T-helper 1 cell (primary cell): Measurements from ENCODE around the gene UQCRC1.

Source experiments
- DNase-seq, 5 donors: peaks; one replicate each; pipeline ENCODE4 v3.0.0-alpha.2; 2012 to 2020

Gene UQCRC1

DNA sequence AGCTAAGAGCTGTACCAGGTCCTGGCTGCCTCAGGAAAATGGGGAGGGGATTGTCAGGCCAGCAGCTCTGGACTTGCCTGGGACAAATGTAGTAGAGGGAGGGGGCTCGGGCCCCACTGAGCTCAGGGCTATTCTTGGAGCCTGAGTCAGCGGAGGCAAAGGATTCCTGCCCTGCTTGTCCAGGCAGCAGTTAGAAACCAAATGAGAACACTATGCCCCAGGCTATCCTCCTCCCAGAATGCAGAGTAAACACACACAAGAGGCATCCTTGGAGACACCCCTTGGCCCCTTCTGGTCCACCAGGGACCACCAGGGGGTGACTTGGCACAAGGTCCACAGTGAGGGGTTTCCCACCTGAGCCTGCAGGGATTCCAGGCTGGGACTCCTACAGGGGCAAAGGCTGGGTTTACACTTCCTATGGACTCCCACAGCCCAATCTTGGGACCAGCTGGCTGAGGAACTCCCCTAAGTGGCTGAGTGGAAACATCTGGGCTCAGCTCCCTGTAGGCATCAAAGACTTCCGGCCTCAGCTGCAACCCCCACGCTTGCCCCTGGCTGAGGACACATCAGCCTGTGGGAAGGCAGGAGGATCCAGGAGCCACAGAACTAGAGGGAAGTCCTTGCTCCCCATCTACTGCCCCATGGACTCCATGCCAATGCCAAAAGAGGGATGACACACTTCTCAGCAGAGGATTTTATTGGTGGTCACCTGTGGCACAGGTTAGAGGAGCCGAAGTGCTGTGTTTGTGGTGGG, 10.9 kb downstream of the UQCRC1 start:
- DNase-seq = no peak

DNA sequence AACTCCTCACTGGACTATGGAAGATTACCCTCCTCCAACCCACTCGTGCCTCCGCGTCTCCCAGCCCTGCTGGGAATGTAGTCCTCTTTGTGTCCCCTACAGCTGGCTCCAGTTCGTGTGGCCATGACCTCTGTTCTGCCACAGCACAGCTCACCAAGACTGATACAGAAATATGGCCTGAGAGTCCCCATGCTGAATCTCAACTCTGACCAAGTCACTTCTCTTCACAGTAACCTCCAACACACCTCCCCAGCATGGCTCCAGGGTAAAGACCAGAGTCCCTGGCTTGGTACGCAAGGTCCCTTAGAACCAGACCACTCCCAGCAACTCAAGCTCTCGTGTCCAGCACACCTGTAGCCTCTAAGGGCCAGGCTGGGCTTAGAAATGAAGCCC, 12.0 kb downstream of the UQCRC1 start:
- no peak for DNase-seq

DNA sequence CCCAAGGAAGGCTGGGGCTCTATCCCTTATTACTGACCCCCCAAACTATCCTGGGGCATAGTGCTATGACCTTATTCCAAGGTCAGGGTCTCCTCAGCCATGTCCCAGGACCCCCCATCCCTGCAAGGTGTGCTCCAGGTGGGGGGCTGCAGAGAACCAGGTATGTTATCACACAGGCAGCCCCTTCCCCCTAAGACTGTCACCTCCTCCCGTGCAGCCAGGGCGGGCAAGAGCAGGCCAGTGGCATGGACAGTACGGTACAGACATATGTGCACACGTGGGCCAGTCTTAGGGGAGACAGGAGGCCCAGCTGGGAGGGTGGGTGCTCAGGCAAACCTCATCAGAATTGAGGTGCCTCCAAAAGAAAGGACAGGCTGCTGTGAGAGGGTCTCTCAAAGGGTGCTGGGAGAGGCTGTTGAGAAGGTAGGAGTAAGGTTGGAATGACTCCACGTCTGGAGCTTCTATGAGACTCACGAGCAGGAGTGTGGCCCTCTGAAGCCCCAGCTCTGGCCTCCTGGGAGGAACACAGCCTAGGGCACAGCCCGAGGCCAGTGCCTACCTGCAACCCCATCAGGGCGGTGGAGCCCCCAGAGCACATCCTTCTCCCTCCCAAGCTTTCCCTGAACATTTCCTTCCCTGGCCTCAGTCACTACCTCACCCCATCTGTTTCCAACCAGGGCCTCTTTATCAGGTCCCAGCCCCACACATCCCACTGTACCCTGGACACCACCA, 12.6 kb downstream of the UQCRC1 start:
- no peak for DNase-seq

DNA sequence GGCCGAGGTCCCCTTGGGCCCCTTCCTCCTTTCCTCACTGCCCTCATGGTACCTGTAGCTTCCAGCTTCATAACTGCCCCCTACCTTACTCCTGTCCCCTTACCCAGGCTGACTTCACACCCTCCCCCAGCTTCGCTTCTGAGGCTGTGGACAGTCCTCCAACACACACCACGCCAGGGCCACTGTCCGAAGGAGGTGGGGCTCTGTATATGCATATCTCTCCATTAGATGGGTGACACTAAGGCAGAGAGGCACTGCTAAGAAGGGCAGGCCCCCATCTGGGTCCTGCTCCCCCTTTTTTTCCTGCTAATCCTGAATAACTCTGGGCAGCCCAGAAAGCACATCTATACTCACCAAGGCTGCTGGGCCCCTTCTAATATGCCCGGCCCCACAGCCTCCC, 13.3 kb downstream of the UQCRC1 start:
- no peak for DNase-seq

DNA sequence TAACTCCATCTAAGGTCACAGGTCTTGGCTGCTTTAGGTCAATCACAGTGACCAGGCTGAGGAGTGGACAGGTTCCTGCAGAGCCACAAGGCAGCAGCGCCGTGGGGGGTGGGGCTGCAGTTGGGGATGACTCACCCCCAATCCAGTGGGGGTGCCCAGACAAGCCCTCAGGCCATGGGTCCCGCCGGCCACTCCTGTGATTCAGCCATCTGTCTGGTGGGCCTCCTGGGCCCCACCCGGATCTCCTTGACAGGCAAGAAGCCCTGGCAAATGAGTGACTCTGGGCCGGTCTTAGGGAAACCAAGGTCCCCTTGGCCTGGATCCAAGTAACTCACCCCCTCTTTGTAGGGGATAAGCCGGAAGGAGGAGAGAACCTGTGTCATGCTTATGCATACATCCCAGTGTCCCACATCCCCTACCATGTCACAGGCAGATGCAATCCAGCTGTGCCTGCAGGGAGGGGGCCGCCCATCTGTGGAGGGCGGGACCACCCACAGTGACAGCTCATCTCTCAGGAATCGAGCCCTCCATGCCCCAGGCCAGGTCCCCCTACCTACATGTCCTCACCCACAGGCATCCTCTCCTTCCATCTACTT, 13.8 kb downstream of the UQCRC1 start:
- no peak for DNase-seq

DNA sequence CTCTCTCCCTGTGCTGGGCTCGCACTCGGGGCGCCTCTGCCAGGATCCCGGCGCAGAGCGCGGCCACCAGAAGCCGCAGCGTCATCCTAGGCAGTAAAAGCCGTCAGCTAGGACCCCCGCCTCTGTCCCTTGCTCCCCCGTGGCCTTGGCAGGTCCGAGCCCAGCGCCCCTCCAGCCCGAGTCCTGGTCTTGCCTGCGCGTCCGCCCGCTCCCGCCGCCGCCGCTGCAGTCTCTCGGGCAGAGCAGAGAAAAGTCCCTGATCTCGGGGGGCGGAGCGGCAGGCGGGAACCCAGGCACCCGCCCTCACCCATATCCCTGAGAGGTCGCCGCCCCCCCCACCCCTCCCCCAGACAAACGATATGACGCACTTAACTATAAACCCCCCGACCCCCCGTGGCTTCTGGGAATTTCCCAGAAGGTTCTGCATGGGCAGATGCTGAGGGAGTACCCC, 14.3 kb downstream of the UQCRC1 start, which contains the start of gene COL7A1:
Gene COL7A1 (minus strand): TSS at position 255 of the 451 bp plus-strand sequence. CDS start 170 bp downstream, at position 85.
- DNase-seq = no peak

DNA sequence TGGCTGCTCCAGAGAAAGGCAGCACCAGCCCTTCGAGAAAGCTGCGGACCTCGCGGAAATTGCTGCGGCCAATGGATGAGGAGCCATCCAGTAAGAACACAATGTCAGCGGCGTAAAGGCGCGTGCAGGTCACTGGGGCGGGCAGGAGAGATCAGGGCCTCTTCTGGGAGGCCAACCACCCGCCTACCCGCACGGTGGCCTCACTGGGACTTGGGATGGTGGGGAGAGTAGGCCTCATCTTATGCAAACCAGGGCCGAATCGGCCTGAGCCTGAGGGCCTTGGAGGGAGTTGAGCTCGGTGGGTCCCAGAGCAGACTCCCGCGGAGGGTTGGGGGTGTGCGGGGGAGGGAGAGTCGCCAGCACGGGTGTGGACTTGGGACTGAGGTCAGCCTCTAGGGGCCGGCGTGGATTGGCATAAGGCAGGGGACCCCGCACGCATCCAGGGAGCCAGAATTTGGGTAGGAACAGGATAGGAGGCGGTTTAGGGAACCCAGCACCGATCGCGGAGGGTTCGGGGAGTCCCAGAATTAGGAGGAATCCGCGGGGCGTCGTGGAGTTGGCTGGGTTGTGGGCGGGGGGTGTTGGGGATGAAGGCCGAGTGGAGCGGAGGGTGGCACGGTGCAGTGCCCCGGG, 14.9 kb downstream of the UQCRC1 start:
- no peak for DNase-seq

DNA sequence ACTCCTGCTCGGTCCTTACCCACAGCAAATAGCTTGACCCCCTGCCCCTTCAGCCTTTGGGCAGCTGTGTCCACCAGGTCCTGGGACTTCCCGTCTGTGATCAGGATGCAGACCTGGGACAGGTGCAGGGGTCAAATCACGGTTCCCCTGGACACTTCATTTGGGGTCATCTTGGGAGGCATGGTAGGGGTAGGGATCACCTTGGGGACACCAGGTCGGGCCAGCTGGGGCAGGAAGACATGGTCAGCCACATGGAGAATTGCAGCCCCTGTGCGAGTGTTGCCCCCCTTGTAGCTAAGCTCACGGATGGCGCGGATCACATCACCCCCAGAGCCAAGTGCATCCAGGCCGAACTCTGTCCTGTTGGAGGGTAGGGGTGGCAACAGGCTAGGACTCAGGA, 16.1 kb downstream of the UQCRC1 start:
- no peak for DNase-seq

DNA sequence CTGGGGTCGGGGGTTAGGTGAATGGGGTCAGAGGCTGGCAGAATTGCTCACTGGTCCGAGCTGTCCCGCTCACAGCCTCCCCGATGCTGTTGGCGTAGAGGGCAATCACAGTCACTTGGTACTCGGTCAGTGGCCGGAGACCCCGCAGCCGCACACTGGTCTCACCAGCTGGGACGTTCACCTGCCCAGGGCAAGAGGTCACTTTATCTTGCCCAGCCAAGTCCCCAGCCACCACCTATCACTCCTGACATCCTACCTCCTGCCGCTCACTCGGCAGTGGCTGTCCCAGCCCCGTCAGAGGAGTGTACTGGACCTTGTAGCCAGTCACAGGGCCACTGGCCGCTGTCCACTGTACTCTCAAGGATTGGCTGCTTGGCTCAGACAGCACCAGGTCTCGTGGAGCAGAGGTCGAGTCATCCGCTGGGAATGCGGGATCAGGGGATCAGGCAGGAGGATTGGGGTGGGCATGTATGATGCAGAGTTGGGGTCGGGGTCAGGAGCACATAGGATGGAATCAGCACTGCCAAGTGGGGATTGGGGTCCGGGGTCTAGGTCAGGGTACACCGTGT, 16.8 kb downstream of the UQCRC1 start:
- no peak for DNase-seq

DNA sequence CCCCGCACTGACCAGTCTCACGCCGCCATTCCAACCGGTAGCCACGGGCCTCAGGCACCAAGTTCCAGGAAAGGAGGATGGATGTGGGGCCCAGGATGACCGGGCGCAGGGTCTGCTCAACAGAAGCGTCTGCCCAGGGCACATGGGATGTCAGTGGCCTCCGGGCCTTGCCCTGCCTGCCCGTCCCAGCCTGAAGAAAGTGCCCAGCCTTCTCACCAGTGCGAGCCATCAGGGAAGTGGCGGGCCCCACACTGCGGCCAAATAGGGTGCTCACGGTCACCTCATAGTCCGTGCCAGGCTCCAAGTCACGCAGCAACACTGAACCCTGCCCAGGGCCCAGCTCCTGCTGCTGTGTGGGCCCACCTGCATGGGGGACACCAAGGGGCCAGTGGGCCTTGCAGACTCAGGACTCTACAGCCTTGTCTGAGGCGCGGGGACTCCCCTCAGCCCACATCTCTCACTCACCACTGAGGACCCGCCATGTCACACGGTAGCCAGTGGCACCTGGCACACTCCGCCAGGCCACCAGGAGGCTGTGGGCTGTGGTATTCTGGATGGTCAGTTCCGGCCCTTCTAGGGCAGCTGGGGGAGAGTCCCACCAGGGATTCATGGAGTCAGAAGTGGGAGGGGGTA, 17.4 kb downstream of the UQCRC1 start:
- no peak for DNase-seq

DNA sequence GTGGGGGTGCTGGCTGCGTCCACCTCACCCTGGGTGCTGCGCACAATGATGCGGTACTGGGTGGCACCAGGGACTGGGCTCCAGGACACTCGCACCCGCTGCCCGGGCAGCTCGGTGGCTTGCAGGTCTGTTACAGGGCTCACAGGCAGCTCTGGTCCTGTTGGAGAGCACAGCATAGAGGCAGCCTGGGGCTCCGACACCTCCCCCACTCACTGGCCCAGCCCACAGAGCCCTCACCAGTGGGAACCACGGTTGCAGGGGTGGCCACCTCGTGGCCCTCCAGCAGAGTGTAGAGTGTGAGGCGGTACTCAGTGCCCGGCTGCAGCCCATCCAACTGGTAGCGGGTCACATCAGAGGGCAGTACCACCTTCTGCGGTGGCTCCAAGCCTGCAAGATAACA, 18.0 kb downstream of the UQCRC1 start:
- no peak for DNase-seq

DNA sequence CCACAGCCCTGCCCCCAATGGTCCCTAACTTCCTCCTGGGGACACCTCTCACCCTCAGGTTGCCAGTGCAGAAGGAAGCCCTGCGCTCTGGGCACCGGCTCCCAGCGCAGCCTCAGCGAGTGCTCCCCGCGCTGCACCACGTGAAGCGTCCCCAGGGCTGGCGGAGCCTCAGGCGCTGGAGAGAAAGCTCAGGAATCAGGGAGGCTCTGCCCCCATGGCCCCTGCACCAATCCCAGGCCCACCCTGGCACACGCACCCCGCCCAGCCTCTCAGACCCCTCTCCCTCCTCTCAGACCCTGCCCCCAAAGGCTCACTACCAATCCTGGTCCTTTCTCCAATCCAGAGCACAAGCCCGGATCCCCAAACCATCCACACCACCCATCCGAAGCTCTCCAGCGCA, 21.2 kb downstream of the UQCRC1 start:
- DNase-seq = no peak

DNA sequence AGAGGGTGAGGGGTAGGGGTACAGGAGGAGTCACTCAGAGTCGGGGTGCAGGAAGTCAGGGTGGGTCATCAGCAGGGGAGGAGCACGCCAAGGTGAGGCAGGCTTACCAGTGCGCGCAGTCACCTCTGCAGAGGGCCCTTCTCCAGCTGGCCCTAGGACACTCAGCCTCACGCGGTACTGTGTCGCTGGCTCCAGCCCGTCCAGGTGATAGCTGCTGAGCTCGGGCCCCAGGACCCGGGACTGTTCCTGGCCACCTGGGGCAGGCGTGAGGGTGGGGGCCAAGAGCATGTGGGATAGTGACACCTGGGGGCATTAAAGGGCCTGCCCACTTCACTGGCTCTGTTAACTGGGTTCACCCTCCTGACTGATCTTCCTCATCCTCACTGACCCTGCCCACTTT, 21.8 kb downstream of the UQCRC1 start:
- DNase-seq = no peak

DNA sequence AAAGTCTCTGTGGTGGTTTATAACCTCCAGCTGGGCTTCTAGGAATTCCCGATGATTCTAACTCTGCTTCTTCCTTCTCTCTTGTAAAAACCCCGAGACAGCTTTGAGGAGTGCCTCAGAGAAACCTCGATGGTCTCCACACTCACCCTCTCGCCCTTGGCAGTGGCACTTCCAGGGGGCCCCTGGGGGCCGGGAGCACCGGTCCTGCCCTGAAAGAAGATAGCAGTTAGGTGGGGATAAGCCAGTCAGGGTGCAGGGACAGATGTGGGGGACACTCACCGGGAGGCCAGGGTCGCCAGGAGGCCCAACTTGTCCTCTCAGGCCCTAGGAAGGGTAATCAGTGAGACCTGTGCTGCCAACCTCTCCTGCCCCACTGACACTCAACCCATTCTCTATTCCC, 24.0 kb downstream of the UQCRC1 start:
- no peak for DNase-seq

DNA sequence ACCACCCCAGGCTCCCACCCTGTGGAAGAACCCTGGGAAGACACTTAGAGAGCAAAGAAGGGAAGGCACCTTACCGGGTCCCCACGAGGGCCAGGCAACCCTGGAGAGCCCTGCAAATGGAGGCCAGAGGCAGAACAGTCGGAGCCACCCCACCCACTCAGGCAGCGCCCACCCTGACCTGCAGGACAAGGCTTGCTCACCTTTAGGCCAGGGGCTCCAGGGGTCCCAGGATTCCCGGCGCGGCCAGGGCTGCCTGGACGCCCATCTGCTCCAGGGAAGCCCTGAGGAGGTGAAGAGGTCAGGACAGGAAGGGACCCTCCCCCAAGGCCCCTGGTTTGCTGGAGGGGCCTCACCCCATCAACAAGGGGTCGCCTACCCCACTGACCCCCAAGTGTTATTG, 24.6 kb downstream of the UQCRC1 start:
- no peak for DNase-seq

DNA sequence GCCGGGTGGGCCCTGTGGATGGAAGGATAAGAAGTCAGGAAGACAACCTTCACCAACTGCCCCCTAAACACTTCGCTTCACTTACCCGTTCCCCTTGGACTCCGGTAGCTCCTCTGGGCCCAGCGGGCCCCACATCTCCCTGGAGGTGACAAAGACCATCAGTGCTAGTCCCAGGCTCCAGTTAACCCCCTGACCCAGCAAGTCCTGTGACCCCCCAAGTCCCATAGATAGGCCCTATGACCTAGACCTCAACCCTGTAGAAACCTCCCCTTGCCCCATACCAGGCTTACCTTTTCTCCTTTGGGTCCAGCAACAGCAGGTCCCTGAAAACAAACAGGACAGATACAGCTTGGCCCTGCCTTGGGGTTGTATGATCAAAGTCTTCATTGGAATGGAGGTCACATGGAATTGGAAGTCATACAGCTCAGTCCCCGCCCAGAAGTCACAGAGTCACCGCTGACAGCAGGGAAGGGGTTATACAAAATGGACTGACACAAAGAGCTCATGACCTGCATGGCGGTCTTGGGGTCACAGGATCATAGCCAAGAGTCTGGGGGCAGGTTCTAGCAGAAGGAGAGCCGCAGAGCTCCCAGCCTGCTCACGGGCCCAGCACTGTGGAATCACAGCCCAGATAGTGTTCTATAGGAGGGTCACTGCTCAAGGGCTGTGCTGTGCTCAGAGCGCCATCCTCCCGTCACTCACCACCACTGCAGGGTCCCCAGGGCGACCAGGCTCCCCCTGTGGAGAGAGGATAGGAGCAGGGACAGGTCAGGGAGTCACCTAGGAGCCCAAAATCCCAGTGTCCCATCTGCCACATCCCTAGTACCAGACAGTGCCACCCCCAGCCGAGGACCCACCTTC, 27.6 kb downstream of the UQCRC1 start:
- DNase-seq = no peak

DNA sequence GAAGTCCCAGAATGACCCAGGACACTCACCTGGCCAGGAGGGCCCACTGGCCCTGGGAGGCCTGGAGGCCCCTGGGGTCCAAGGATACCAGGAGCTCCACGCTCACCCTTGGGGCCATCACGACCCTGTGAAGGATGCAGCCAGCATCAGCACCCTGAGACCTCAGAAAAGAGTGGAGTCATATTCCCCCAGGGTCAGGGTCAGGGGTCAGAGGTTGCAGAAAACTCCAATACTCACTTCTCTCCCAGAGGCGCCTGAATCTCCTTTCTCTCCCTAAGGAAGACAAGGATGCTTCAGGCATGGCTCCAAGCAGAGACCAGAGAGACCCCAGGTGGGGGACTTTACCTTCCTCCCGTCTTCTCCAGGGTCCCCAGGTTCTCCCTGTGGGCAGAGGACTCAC, 32.8 kb downstream of the UQCRC1 start:
- no peak for DNase-seq

DNA sequence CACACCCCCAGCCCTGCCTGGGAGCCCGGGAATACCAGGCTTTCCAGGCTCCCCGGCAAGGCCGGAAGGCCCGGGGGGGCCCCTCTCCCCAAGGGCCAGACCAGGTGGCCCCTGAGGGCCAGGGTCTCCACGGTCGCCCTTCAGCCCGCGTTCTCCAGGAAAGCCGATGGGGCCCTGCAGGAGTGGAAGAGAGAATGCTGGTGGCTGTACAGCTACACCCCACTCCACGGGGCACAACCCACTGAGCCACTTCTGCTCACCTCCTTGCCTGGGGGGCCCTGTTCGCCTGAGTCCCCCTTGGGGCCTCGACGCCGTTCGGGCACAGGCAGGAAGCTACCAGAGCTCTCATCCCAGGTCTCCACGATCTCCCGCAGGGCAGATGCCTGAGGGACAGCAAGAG, 34.1 kb downstream of the UQCRC1 start:
- no peak for DNase-seq

DNA sequence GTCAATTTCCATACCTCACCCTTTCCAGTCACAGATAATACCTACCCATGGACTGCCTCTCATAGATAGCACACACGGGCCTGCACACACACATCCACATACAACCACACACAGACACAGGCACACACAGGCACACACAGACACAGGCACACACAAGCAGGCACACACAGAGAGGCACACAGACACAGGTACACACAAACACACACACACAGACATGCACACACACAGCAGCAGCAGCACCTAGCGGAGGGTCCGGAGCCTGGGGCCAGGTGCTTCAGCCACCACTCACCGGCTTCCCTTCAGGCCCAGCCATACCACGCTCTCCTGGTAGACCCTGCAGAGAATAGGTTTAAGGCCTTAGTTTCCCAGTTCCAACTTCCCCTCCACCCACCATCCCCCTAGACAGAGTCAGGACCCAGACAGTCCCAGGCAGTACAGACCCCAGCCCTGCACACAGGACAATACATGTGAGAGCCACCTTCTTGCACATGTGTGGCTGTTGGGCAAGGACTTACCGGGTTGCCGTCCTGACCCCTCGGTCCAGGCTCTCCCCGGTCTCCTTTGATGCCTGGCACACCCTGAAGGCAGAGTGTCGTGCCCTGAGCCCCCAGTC, 35.4 kb downstream of the UQCRC1 start:
- no peak for DNase-seq

DNA sequence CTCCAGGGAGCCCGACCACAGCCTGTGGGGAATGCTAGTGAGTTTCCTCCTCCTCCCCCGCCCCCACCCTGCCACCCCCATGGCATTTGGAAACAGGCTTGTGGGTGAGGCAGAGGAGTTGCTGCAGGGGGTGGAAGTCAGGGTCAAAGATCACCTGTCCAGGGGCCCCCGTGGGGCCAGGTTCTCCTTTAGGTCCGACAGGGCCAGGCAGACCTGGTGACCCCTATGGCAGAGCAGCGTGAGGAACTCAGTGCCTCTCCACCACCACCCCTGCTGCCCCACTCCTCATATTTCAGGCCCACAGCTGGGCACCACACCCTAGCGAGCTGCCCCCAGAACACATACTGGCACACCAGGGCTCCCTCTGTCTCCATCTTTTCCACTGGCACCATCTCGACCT, 36.9 kb downstream of the UQCRC1 start:
- no peak for DNase-seq

DNA sequence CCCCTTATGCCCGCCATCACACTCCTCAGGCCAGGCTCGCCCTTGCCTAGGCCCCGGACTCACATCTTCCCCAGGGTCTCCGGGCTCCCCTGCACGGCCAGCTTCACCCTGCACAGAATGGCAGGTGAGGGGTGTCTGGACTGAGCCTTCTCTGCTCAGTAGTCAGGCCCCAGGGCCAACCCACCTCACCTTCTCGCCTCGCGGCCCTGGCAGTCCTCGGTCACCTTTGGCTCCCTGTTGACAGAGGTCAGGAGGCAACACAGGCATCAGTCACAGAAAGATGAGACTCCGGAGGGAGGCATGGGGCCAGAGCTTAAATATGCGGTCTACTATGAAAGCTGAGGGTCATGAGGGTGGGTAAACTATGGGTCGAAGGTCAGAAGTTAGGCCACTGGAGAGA, 37.5 kb downstream of the UQCRC1 start:
- no peak for DNase-seq
